Astrocyte (in vitro differentiated cells and primary cell): Measurements from ENCODE around the gene TRAK2.

Experiments
- CTCF ChIP-seq: IDR thresholded peaks from 2 replicates; pipeline ENCODE4 v1.5.1; 2011; ENCODE audit warnings: low read depth, mild to moderate bottlenecking, inconsistent platforms, low read length, moderate library complexity; ENCODE audit not compliant: insufficient read depth
- EZH2 ChIP-seq: IDR thresholded peaks from 2 replicates; pipeline ENCODE4 v1.6.1; 2012; ENCODE audit warnings: mild to moderate bottlenecking, low read length, inconsistent platforms; ENCODE audit not compliant: insufficient read depth

- TF ChIP-seq CTCF = no peak
- TF ChIP-seq EZH2 = no peak
Measured at GRCh38 chr2:201353116-201353515, 98.1 kb downstream of the TRAK2 start.
